HepG2 (cell line): Measurements from ENCODE around the gene MZF1. TPM values are rescaled to one million over a fixed set of nuclear protein-coding genes. Genes with fewer than 3 reads are reported as not detected.
A peak's percentile ranks its signal among the peaks of the same experiment; 100 is the strongest.

Experiments used
- ATAC-seq: fragments of 200-7000 bp; cut with Tn5 transposase; 3 replicates; pipeline ENCODE4 v1.9.1; 2020; ENCODE audit warnings: mild to moderate bottlenecking, moderate library complexity
- BruUV-seq: library from RNA; stranded (reverse); fragments of 400-500 nt; replicated peaks from 2 replicates; lab custom pipeline; 2021; lab: Mats Ljungman, UMichigan
- CTCF ChIA-PET: fragments of 300-600 bp; formaldehyde crosslinking; extraction: SDS; loops from one replicate; lab custom pipeline; 2021; ENCODE audit warnings: low total read pairs, inconsistent platforms, low intra/inter-chr PET ratio; lab: Yijun Ruan, JAX
- POLR2A ChIA-PET: fragments of 350-600 bp; sonication (Branson Sonifier 250); formaldehyde crosslinking; loops from one replicate; lab custom pipeline; 2020; ENCODE audit warnings: antibody characterized with exemption, inconsistent platforms; lab: Yijun Ruan, JAX
- DNase-seq: peaks from one replicate; pipeline ENCODE4 v3.0.0-alpha.2; 2015; ENCODE audit warnings: low spot score
- FAIRE-seq: peaks from 3 replicates; lab custom pipeline; 2011; peaks lifted over from hg19 to GRCh38; lab: Jason Lieb, UNC
- H2AFZ ChIP-seq: one replicate; pipeline ENCODE4 v1.6.1; 2011; ENCODE audit warnings: low read length, inconsistent platforms
- H3K27ac ChIP-seq: fragments of 300-600 bp; 3 replicates; pipeline ENCODE4 v1.8.0; 2011; ENCODE audit warnings: mixed run types, mild to moderate bottlenecking, mixed read lengths, low read length, inconsistent platforms; ENCODE audit not compliant: insufficient read depth; ENCODE audit errors: extremely low read length
- H3K27me3 ChIP-seq, 2 experiments: fragments of 200-600 bp in 1 of 2; 2 replicates in 1 of 2; 3 replicates in 1 of 2; pipeline versions ENCODE4 v1.6.0 to v1.8.0; 2011; ENCODE audit warnings: low read length in 2 of 2, mild to moderate bottlenecking in 2 of 2, moderate library complexity in 2 of 2, inconsistent platforms in 1 of 2; ENCODE audit not compliant: insufficient read depth in 2 of 2, control insufficient read depth in 1 of 2
- H3K36me3 ChIP-seq, 2 experiments: fragments of 200-600 bp in 1 of 2; replicated peaks in 1 of 2; 2 replicates in 1 of 2; 3 replicates in 1 of 2; pipeline versions ENCODE4 v1.5.1 to v1.8.0; 2011; ENCODE audit warnings: low read length in 2 of 2, inconsistent platforms in 1 of 2; ENCODE audit not compliant: insufficient read depth in 2 of 2, control insufficient read depth in 1 of 2
- H3K4me1 ChIP-seq: 2 replicates; pipeline ENCODE4 v1.5.1; 2012; ENCODE audit warnings: low read length, inconsistent platforms; ENCODE audit not compliant: insufficient read depth
- H3K4me2 ChIP-seq: 2 replicates; pipeline ENCODE4 v1.6.0; 2011; ENCODE audit warnings: low read depth, low read length, inconsistent platforms
- H3K4me3 ChIP-seq, 3 experiments: fragments of 200-600 bp in 1 of 3; sonication (generic), shearing (Covaris generic) in 1 of 3; replicated peaks in 1 of 3; 2 replicates each; pipeline ENCODE4 v1.5.1; 2011 to 2016; ENCODE audit warnings: low read length in 3 of 3, inconsistent platforms in 2 of 3, low read depth in 2 of 3, mild to moderate bottlenecking in 2 of 3, control low read depth in 1 of 3, mixed read lengths in 1 of 3; ENCODE audit not compliant: insufficient read depth in 1 of 3
- H3K79me2 ChIP-seq: one replicate; pipeline ENCODE4 v1.6.1; 2011; ENCODE audit warnings: low read length, inconsistent platforms; ENCODE audit not compliant: insufficient read depth
- H3K9ac ChIP-seq: 2 replicates; pipeline ENCODE4 v1.6.0; 2011; ENCODE audit warnings: mild to moderate bottlenecking, low read depth, low read length, inconsistent platforms; ENCODE audit not compliant: insufficient read depth
- H3K9me3 ChIP-seq: 2 replicates; pipeline ENCODE4 v1.5.1; 2012; ENCODE audit warnings: mild to moderate bottlenecking, low read length
- H4K20me1 ChIP-seq: 2 replicates; pipeline ENCODE4 v1.6.0; 2011; ENCODE audit warnings: inconsistent platforms, mild to moderate bottlenecking, low read length, moderate library complexity; ENCODE audit not compliant: insufficient read depth
- ARID5B ChIP-seq: IDR thresholded peaks from 2 replicates; pipeline ENCODE4 v1.4.0; 2020; ENCODE audit warnings: mild to moderate bottlenecking, missing genetic modification reagents
- CAMTA2 ChIP-seq: sonication (generic); formaldehyde crosslinking; IDR thresholded peaks from 2 replicates; pipeline ENCODE4 v1.4.0; 2020; ENCODE audit warnings: mild to moderate bottlenecking, missing genetic modification reagents, borderline replicate concordance
- FOXK1 ChIP-seq: sonication (generic); formaldehyde crosslinking; IDR thresholded peaks from 2 replicates; pipeline ENCODE4 v1.4.0; 2020; ENCODE audit warnings: low read depth, missing genetic modification reagents, borderline replicate concordance
- GABPB1 ChIP-seq: IDR thresholded peaks from 2 replicates; pipeline ENCODE4 v1.6.1; 2016; ENCODE audit warnings: mild to moderate bottlenecking, missing genetic modification reagents, moderate library complexity, missing compliant biosample characterization
- HOXD1 ChIP-seq: sonication (generic); formaldehyde crosslinking; IDR thresholded peaks from 2 replicates; pipeline ENCODE4 v1.5.0; 2020; ENCODE audit warnings: missing genetic modification reagents
- MXD4 ChIP-seq: IDR thresholded peaks from 2 replicates; pipeline ENCODE4 v1.6.1; 2016; ENCODE audit warnings: mild to moderate bottlenecking, missing biosample characterization, missing genetic modification reagents
- ZBTB38 ChIP-seq: sonication (generic); formaldehyde crosslinking; IDR thresholded peaks from 2 replicates; pipeline ENCODE4 v1.5.1; 2020; ENCODE audit warnings: mild to moderate bottlenecking, missing genetic modification reagents
- ZNF230 ChIP-seq: sonication (generic); formaldehyde crosslinking; IDR thresholded peaks from 2 replicates; pipeline ENCODE4 v1.4.0; 2020; ENCODE audit warnings: mild to moderate bottlenecking, missing genetic modification reagents
- ZNF343 ChIP-seq: sonication (generic); formaldehyde crosslinking; IDR thresholded peaks from 2 replicates; pipeline ENCODE4 v1.4.0; 2020; ENCODE audit warnings: mild to moderate bottlenecking, missing genetic modification reagents
- ZNF577 ChIP-seq: sonication (generic); formaldehyde crosslinking; IDR thresholded peaks from 2 replicates; pipeline ENCODE4 v1.4.0; 2020; ENCODE audit warnings: mild to moderate bottlenecking, low read depth, missing genetic modification reagents, borderline replicate concordance
- ZNF777 ChIP-seq: sonication (generic); formaldehyde crosslinking; IDR thresholded peaks from 2 replicates; pipeline ENCODE4 v1.4.0; 2020; ENCODE audit warnings: missing genetic modification reagents
- ZSCAN20 ChIP-seq: sonication (generic); formaldehyde crosslinking; IDR thresholded peaks from 2 replicates; pipeline ENCODE4 v1.4.0; 2020; ENCODE audit warnings: missing genetic modification reagents, mild to moderate bottlenecking, borderline replicate concordance
- ZSCAN29 ChIP-seq: sonication (generic); formaldehyde crosslinking; conservative IDR thresholded peaks from 2 replicates; pipeline ENCODE4 v1.4.0; 2020; ENCODE audit warnings: mild to moderate bottlenecking, missing genetic modification reagents
- WGBS: methylation state at CpG from one replicate; pipeline ENCODE4 v1.1.6; 2017; ENCODE audit warnings: low lambda C conversion rate; 5-methylcytosine and 5-hydroxymethylcytosine counted together
- in situ Hi-C: cut with HindIII; loops from 2 replicates; pipeline ENCODE4 v1.10.0; 2017; ENCODE audit warnings: low pct_unique_long_range_greater_than_20kb; ENCODE audit not compliant: extremely low pct_ligation_motif_present
- intact Hi-C: fragments of 100-400 bp; cut with micrococcal nuclease; formaldehyde crosslinking; loops from one replicate; pipeline ENCODE4 v1.10.0; 2022; ENCODE audit not compliant: unreplicated experiment
- polyA plus RNA-seq, 8 experiments: library from polyadenylated mRNA; depleted of rRNA in 3 of 8; stranded (reverse) in 7 of 8; unstranded in 1 of 8; fragments of >200 nt; fragmentation: Illumina TruSeq in 4 of 8; extraction: Trizol in 4 of 8; gene quantifications; 2 replicates each; pipeline versions ENCODE4 v1.2.1 to v1.2.3, GENCODE V29; 2011 to 2016; ENCODE audit warnings: low read depth in 4 of 8, missing spikeins in 1 of 8, mixed read lengths in 1 of 8; ENCODE audit not compliant: insufficient read depth in 1 of 8
- total RNA-seq, 5 experiments: library from RNA; depleted of rRNA; stranded (reverse); fragments of >200 nt; fragmentation: Illumina TruSeq; extraction: Trizol; gene quantifications; 2 replicates each; pipeline ENCODE4 v1.2.3, GENCODE V29; 2016; ENCODE audit warnings: low read depth in 1 of 5
- TF ChIP-seq, protein P1 (sequence below): sonication (generic); formaldehyde crosslinking; IDR thresholded peaks from 2 replicates; pipeline ENCODE4 v1.4.0; 2020; ENCODE audit warnings: missing genetic modification reagents

The MZF1 gene
- total and polyA plus RNA-seq, 2 of the 13 experiments (the other 11 are each of a cell fraction or from before 2014, with no cell fraction given) = 3.1 to 8.1 TPM

- H4K20me1 ChIP-seq = no peaks in the 10 kb centered on the region
- no peak overlapping the region for H3K4me3 ChIP-seq
- no peak overlapping the region for H2AFZ ChIP-seq
- DNase-seq = peak; percentile 16
- intact Hi-C loops (no loop called here), in situ Hi-C loops (no loop called here)
- no peak overlapping the region for H3K27ac ChIP-seq
- ChIA-PET CTCF (no interaction called here), POLR2A (no interaction called here)
- no peak overlapping the region for H3K4me2 ChIP-seq
- H3K9ac ChIP-seq = no peak overlapping the region
- no peaks in the 10 kb centered on the region for H3K79me2 ChIP-seq
- peaks cover 5 to 13% of the 10 kb centered on the region in 2 experiments; a peak in 4 of 5 replicates for H3K36me3 ChIP-seq
- H3K27me3 ChIP-seq = no peaks in the 10 kb centered on the region
- ATAC-seq = peak; percentile 46
- no peaks in the 10 kb centered on the region for H3K9me3 ChIP-seq
- no peaks in the 10 kb centered on the region; the same call in 1 of the 2 replicates for H3K4me1 ChIP-seq
- no peak for FAIRE-seq
- BruUV-seq = no TSS peak
- 98% methylated on average over 48 of the region's 62 CpGs for WGBS
- TF ChIP-seq CAMTA2 (no peak), HOXD1 (no peak), MXD4 (CRISPR knock-in tag) (no peak), ARID5B (no peak), ZNF230 (CRISPR knock-in tag) (no peak), ZNF343 (CRISPR knock-in tag) (no peak), ZNF777 (CRISPR knock-in tag) (no peak), FOXK1 (CRISPR knock-in tag) (no peak), ZBTB38 (peak; percentile 97), ZSCAN20 (CRISPR knock-in tag) (no peak), GABPB1 (CRISPR knock-in tag) (0 out of 2 replicates have a peak, but pooled peaks have one; percentile 21), ZSCAN29 (CRISPR knock-in tag) (no peak), ZNF577 (CRISPR knock-in tag) (no peak)
- TF ChIP-seq, protein P1, sequence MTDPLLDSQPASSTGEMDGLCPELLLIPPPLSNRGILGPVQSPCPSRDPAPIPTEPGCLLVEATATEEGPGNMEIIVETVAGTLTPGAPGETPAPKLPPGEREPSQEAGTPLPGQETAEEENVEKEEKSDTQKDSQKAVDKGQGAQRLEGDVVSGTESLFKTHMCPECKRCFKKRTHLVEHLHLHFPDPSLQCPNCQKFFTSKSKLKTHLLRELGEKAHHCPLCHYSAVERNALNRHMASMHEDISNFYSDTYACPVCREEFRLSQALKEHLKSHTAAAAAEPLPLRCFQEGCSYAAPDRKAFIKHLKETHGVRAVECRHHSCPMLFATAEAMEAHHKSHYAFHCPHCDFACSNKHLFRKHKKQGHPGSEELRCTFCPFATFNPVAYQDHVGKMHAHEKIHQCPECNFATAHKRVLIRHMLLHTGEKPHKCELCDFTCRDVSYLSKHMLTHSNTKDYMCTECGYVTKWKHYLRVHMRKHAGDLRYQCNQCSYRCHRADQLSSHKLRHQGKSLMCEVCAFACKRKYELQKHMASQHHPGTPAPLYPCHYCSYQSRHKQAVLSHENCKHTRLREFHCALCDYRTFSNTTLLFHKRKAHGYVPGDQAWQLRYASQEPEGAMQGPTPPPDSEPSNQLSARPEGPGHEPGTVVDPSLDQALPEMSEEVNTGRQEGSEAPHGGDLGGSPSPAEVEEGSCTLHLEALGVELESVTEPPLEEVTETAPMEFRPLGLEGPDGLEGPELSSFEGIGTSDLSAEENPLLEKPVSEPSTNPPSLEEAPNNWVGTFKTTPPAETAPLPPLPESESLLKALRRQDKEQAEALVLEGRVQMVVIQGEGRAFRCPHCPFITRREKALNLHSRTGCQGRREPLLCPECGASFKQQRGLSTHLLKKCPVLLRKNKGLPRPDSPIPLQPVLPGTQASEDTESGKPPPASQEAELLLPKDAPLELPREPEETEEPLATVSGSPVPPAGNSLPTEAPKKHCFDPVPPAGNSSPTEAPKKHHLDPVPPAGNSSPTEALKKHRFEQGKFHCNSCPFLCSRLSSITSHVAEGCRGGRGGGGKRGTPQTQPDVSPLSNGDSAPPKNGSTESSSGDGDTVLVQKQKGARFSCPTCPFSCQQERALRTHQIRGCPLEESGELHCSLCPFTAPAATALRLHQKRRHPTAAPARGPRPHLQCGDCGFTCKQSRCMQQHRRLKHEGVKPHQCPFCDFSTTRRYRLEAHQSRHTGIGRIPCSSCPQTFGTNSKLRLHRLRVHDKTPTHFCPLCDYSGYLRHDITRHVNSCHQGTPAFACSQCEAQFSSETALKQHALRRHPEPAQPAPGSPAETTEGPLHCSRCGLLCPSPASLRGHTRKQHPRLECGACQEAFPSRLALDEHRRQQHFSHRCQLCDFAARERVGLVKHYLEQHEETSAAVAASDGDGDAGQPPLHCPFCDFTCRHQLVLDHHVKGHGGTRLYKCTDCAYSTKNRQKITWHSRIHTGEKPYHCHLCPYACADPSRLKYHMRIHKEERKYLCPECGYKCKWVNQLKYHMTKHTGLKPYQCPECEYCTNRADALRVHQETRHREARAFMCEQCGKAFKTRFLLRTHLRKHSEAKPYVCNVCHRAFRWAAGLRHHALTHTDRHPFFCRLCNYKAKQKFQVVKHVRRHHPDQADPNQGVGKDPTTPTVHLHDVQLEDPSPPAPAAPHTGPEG = no peak
Measured at GRCh38 chr19:58581227-58582141, 8.3 kb upstream of the MZF1 start.
